ENCODE data around the gene THBS3.
"Not testable (repeated sequence)": the region's sequence is repeated elsewhere in the genome, so short reads cannot be mapped to it uniquely, and the experiment has no call there.

Gene THBS3

GRCh38 chr1:155247667-155248553 lies 40.2 kb upstream of the THBS3 start:
- POLR2A ChIA-PET (ENCODE audit: low non-redundant PET) = interaction anchor here (0.6 kb wide), 1 partner anchor 10 kb away, joined by 3 read pairs; no protein-coding TSS in a partner anchor
- no peak for TF ChIP-seq CTCF (conservative IDR thresholded peaks at IDR 0.05; ENCODE audit: low read depth)
- no peak for DNase-seq (ENCODE audit: low spot score)
- CTCF ChIA-PET = interaction anchor here (0.8 kb wide), 1 partner anchor 54 kb away, joined by 3 read pairs; no protein-coding TSS in a partner anchor
- peak overlapping the region; percentile 63 for H3K27ac ChIP-seq

GRCh38 chr1:155246796-155247195 lies 39.1 kb upstream of the THBS3 start:
- DNase-seq (ENCODE audit: low spot score); POLR2A ChIA-PET (ENCODE audit: low non-redundant PET); CTCF ChIA-PET: not testable (repeated sequence)
- peak overlapping the region; percentile 63; the same call in 1 of the 2 replicates for H3K27ac ChIP-seq

GRCh38 chr1:155245163-155245524 lies 37.4 kb upstream of the THBS3 start:
- peak overlapping the region; percentile 97 for H3K27ac ChIP-seq
- ChIA-PET POLR2A (ENCODE audit: low non-redundant PET) (interaction anchor here (0.6 to 0.7 kb wide), 2 partner anchors 29 to 94 kb away, joined by 3 read pairs; partner anchors contain the start of gene CLK2), CTCF (interaction anchor here (0.9 kb wide), 1 partner anchor 48 kb away, joined by 3 read pairs; no protein-coding TSS in a partner anchor)
- TF ChIP-seq CTCF (conservative IDR thresholded peaks at IDR 0.05; ENCODE audit: low read depth) = no peak
- DNase-seq (ENCODE audit: low spot score) = no peak

GRCh38 chr1:155244368-155245162 lies 36.9 kb upstream of the THBS3 start:
- POLR2A ChIA-PET (ENCODE audit: low non-redundant PET) = interaction anchor here (0.6 to 1.1 kb wide), 4 partner anchors 18 to 315 kb away, joined by 3 to 4 read pairs (median 3); partner anchors contain the start of gene CLK2

GRCh38 chr1:155242805-155243358 lies 35.2 kb upstream of the THBS3 start:
- CTCF ChIA-PET = interaction anchor here (0.9 to 1.6 kb wide), 3 partner anchors 36 to 70 kb away, joined by 3 to 4 read pairs (median 3); partner anchors contain the start of gene KRTCAP2
- TF ChIP-seq CTCF (conservative IDR thresholded peaks at IDR 0.05; ENCODE audit: low read depth) = no peak
- DNase-seq (ENCODE audit: low spot score) = no peak
- POLR2A ChIA-PET (ENCODE audit: low non-redundant PET) = no interaction called here
- H3K27ac ChIP-seq = peak overlapping the region; percentile 97

More at GRCh38 chr1:155244368-155245162, 36.9 kb upstream of the THBS3 start:
- no peak for TF ChIP-seq CTCF (conservative IDR thresholded peaks at IDR 0.05; ENCODE audit: low read depth)
- peak; percentile 98 for DNase-seq (ENCODE audit: low spot score)
- CTCF ChIA-PET = no interaction called here
- H3K27ac ChIP-seq = peak overlapping the region; percentile 97

- DNase-seq (ENCODE audit: low spot score) = no peak
- CTCF ChIA-PET = interaction anchor here (2.6 kb wide), 1 partner anchor 9 kb away, joined by 10 read pairs; no protein-coding TSS in a partner anchor
- peak overlapping the region; percentile 63 for H3K27ac ChIP-seq
- no peak for TF ChIP-seq CTCF (conservative IDR thresholded peaks at IDR 0.05; ENCODE audit: low read depth)
- POLR2A ChIA-PET (ENCODE audit: low non-redundant PET) = interaction anchor here (0.5 kb wide), 1 partner anchor 33 kb away, joined by 6 read pairs; no protein-coding TSS in a partner anchor
These were observed 34.2 kb upstream of the THBS3 start for GRCh38 chr1:155241841-155242264.
